Amniotic epithelial cell (primary cell): ENCODE results near the gene ERCC5.

ENCODE experiments used
- DNase-seq: peaks from one replicate; pipeline ENCODE4 v3.0.0-alpha.2; 2010; ENCODE audit warnings: low read depth

ERCC5 gene

DNA sequence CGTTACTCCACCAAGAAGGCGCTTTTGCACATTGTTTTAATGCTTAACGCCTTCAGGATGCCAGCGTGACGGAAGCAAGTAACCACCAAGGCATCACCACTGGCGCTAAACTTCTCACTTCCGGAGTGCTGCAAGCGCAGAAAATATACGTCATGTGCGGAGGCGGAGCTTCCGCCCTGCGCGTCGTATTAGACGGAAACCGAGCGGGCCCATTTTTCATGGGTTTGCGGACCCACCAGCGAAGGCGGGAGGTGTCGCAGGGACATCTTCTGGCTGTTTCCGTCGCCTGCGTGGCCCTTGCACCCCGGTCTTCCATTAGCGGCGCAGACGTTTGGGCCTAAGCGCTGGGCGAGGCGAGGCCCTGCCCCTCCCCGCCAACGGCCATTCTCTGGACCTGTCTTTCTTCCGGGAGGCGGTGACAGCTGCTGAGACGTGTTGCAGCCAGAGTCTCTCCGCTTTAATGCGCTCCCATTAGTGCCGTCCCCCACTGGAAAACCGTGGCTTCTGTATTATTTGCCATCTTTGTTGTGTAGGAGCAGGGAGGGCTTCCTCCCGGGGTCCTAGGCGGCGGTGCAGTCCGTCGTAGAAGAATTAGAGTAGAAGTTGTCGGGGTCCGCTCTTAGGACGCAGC lies at the start of gene ERCC5:
TSS of gene ERCC5 (plus strand) at position 403 of the 631 bp plus-strand sequence. CDS start 235 bp downstream, outside the sequence.
- DNase-seq, result peak; percentile 94

DNA sequence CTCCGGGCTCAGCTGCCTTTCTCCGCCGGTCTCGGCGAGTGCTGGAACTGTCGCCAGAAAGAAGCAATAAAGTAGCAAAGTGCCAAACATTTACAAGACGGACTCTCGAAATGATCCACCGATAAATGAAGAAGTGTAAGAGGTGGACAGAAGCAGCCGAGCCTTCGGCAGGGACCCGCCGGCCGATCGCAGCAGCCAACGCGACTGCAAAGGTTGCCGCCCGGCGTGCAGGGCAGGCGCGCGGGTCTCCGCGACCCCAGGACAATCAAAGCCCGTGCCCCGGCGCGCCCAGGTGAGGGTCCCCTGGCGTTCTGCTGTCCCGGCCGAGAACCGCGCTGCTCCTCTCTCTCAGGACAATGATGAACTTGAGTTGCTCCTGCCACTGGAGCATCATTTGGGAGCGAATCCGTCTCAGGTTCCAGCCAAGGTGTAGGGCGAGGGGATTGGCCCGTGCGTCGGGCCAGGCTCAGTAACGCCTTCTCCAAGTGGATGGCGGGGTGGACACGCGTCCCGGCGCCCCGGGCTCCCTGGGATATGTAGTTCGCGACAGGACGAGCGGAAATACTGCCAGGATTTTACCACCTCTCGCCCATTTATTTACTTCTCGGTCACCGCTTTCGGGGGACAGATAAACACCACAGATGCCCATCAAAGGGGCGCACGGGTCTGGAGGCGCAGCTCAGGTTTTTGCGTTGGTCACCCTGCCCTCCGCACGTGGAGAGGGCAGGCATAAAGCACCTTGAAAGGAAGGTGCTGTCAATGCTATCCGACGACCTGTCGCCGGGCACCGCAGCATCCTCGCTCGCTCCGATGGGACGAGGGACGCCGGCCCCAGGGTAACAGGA lies 47.0 kb upstream of the ERCC5 start, which contains the start of the genes BIVM and POGLUT2:
TSS of gene BIVM (plus strand) at position 539 of the 845 bp plus-strand sequence. CDS start 8,149 bp downstream, outside the sequence.
TSS of gene POGLUT2 (minus strand) at position 396 of the 845 bp plus-strand sequence. CDS start at position 90, 306 bp downstream.
- peak; percentile 91 for DNase-seq

GRCh38 chr13:102799426-102800144 lies 46.2 kb upstream of the ERCC5 start:
- peak; percentile 21 for DNase-seq

GRCh38 chr13:102800145-102801041 lies 45.4 kb upstream of the ERCC5 start:
- DNase-seq, result peak; percentile 68

DNA sequence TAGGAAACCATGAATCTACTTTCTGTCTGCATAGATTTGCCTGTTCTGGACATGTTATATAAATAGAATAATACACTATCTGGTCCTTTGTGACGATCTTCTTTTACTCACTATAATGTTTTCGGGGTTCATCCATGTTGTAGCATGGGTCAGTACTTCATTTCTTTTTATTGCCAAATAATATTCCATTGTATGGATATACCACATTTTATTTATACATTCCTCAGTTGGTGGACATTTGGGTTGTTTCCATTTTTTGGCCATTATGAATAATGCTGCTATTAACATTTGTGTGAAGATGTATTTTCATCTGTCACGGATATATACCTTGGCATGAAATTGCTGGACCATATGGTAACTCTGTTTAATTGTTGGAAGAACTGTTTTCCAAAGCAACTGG lies 40.2 kb upstream of the ERCC5 start:
- no peak for DNase-seq

- no peak for DNase-seq
Observed at GRCh38 chr13:102807699-102808098, 38.1 kb upstream of the ERCC5 start.

DNA sequence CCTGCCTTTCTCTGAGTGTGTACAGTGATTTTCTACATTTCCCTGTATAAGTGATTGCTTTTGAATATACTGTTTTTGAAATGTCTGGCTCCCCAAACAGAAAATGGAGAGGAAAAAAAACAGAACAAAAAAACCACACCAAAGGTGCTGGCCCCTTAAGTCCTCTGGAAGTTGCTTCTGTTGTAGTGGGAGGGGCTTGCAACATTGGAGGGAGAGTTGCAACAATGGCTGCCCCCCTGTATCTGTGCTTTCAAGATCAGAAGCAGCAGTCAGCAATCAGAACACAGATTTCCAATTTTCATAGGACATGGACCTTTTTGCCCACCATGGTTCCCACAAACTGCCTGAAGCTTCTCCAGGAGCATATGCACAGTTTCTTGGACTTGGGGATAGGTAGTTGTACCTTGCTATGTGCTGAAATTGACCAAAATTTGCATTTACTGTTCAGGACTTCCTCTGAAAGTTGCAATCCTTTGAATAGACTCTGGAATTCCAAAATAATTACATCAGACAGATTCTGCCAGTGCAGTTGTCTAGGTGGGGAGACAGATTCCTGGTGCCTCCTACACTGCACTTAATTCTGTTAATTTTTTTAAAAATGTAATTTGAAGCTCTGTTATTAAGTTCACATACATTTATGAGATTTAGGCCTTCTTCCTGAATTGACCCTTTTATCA lies 33.1 kb upstream of the ERCC5 start:
- DNase-seq, result peak; percentile 41

GRCh38 chr13:102814025-102814607 lies 31.7 kb upstream of the ERCC5 start:
- no peak for DNase-seq

- DNase-seq, result no peak
Observed at GRCh38 chr13:102814793-102815192, 31.0 kb upstream of the ERCC5 start.

- no peak for DNase-seq
Observed at GRCh38 chr13:102815788-102816187, 30.0 kb upstream of the ERCC5 start.

GRCh38 chr13:102816708-102817107 lies 29.1 kb upstream of the ERCC5 start:
- DNase-seq, result no peak

- no peak for DNase-seq
Observed at GRCh38 chr13:102817241-102817640, 28.6 kb upstream of the ERCC5 start.

GRCh38 chr13:102817907-102818306 lies 27.9 kb upstream of the ERCC5 start:
- DNase-seq, result no peak

DNA sequence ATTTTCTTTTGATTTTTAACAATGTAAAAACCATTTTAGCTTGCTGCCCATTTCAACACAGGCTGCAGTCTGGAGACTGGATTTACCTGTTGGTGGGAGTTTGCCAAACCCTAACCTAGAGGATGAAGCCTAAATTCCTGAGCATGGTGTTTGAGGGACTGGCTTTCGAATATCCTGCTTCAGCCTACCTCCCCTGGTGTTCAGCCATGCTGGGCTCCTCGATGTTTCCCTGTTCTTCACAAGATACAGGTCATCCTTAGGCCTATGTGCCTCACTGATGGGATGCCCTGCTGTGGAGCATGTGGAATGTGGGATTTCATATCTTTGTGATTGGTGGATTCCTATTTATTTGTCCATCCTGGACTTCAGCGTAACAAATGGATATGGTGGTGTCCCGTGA lies 20.4 kb upstream of the ERCC5 start:
- DNase-seq, result no peak

- DNase-seq, result peak; percentile 98
Observed at GRCh38 chr13:102825921-102826706, 19.7 kb upstream of the ERCC5 start.

DNA sequence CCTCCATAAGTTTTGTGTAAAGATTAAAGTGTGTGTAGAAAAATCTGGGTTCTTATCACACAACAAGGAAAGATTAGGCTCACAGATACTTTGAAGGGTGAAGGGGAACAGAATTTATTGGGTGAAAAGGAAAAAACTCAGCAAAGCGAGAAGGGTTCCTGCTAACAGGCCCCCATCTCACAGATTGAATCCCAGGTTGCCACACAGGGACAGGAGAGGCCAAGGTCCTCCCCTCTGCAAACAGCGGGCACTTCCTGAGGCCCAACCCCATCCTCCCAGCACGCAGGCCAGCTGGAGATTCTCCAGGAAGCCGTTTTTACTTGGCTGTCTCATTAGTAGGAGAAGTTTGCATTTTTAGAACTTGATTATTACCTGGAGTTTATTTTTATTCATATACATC lies 15.2 kb upstream of the ERCC5 start:
- no peak for DNase-seq

GRCh38 chr13:102836471-102836870 lies 9.4 kb upstream of the ERCC5 start:
- no peak for DNase-seq

DNA sequence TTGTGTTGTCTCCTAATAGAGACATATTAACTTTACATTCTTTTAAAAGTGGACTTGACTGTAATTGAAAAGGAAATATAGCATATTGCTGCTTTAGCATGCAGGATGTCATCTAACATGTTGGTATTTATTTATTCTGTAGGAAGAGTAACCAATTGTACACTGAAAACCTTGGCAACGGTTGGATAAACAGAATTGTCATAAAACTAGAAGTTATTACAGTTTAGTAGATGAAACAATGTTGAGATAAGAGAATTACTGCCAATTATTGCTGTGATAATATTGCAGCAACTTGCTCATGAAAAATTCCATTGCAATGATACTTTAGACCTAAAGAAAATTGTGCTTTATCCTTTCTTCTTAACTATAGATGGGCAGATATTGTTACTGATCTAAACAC lies 7.6 kb upstream of the ERCC5 start:
- DNase-seq, result peak; percentile 3

DNA sequence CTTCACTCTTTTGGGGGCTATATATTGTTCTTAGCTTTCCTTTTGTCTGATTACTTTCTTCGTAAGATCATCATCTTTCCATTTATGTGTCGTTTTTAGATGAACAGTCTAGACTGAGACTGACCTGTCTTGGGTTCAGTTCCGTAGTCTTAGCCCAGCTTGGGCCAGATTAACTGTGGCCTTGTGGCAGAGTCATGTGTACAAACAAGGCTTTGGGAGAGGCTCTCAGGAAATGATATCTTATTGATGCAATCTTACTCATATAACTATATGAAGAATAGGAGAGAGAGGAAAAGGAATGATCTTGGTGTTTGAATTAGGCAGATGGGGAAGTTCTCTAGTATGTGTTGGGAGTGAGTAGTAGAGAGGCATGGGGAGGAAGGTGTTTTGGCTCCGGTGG lies 6.8 kb upstream of the ERCC5 start:
- peak; percentile 7 for DNase-seq

GRCh38 chr13:102839462-102839861 lies 6.4 kb upstream of the ERCC5 start:
- peak; percentile 72 for DNase-seq
